Prostate gland (tissue), 2 donors: ENCODE data around the gene SYT4.

ENCODE experiments used
- CTCF ChIP-seq, 4 experiments: fragments of 200-600 bp in 2 of 4; fragments of 450-650 bp in 2 of 4; sonication (generic) in 2 of 4; IDR thresholded peaks; 1 replicate in 3 of 4; 2 replicates in 1 of 4; pipeline ENCODE4 v1.5.1; 2016 to 2019; ENCODE audit warnings: antibody characterized with exemption in 4 of 4, mild to moderate bottlenecking in 2 of 4, moderate library complexity in 2 of 4
- POLR2A ChIP-seq: fragments of 450-650 bp; IDR thresholded peaks from one replicate; pipeline ENCODE4 v1.6.1; 2016; ENCODE audit warnings: antibody characterized with exemption, mild to moderate bottlenecking

- TF ChIP-seq CTCF (IDR thresholded peaks at IDR 0.05) (no peak), POLR2A (no peak)
These were observed 29.3 kb downstream of the SYT4 start for GRCh38 chr18:43247944-43248343.
